Measurements from ENCODE around the gene SH2B2. TPM values are rescaled to one million over a fixed set of nuclear protein-coding genes. Genes with fewer than 3 reads are reported as not detected.
A peak's percentile ranks its signal among the peaks of the same experiment; 100 is the strongest.

SH2B2 gene
- total and polyA plus RNA-seq, 2 donors (not counting 1 experiment from before 2014, with no cell fraction given): 0.18 to 2.0 TPM

DNA sequence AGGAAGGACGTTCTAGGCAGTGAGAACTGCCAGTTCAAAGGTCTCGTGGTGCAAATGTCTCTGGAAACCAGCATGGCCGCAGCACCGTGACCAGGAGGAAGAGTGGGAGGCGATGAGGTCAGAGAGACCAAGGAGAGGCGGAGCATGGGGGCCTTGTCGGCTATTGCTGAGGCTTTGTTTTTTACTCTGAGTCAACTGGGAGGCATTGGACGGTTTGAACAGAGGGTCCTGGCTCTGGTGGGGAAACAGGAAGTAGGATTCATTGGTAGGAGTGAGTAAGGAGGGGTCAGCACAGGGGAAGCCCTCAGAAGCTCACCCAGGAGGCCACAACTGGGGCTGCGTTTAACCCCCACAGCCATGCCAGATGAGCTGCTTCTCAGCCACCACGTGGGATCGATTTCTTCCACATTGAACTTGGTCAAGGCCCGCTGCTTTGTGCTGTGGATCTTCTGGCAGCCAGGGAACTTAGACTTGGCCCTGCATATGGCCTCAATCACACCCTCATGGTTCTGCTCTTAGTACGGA lies 22.2 kb upstream of the SH2B2 start:
- H4K20me1 ChIP-seq (ENCODE audit: control insufficient read depth, extremely low read depth, insufficient read depth, low read length): no peaks in the 10 kb centered on the region
- no peak overlapping the region for H2AFZ ChIP-seq (ENCODE audit: low read length)
- no peaks in the 10 kb centered on the region for H3K27me3 ChIP-seq (ENCODE audit: control insufficient read depth, insufficient read depth, low read length)
- no peaks in the 10 kb centered on the region for H3K9me3 ChIP-seq (ENCODE audit: control insufficient read depth, insufficient read depth, low read depth, low read length)
- no peak overlapping the region for H3K9ac ChIP-seq (ENCODE audit: insufficient read depth, low read length)
- no peak overlapping the region for H3K27ac ChIP-seq (ENCODE audit: insufficient read depth, low read length)
- DNase-seq (ENCODE audit: low read depth in 2 of 2): peak; percentile 9 to 18
- no peaks in the 10 kb centered on the region for H3K36me3 ChIP-seq (ENCODE audit: control insufficient read depth, insufficient read depth, low read length)
- H3K4me2 ChIP-seq (ENCODE audit: extremely low read depth, insufficient read depth, low read length): no peak overlapping the region
- H3K4me1 ChIP-seq (ENCODE audit: control insufficient read depth, extremely low read depth, insufficient read depth, low read length): no peaks in the 10 kb centered on the region
- H3K79me2 ChIP-seq (ENCODE audit: control insufficient read depth, insufficient read depth, low read length): no peaks in the 10 kb centered on the region
- H3K4me3 ChIP-seq (replicated peaks in 1 of 4; ENCODE audit: control extremely low read depth in 1 of 4, insufficient read depth in 1 of 4, low read depth in 3 of 4, low read length in 4 of 4): no peak overlapping the region
- TF ChIP-seq, protein P1, sequence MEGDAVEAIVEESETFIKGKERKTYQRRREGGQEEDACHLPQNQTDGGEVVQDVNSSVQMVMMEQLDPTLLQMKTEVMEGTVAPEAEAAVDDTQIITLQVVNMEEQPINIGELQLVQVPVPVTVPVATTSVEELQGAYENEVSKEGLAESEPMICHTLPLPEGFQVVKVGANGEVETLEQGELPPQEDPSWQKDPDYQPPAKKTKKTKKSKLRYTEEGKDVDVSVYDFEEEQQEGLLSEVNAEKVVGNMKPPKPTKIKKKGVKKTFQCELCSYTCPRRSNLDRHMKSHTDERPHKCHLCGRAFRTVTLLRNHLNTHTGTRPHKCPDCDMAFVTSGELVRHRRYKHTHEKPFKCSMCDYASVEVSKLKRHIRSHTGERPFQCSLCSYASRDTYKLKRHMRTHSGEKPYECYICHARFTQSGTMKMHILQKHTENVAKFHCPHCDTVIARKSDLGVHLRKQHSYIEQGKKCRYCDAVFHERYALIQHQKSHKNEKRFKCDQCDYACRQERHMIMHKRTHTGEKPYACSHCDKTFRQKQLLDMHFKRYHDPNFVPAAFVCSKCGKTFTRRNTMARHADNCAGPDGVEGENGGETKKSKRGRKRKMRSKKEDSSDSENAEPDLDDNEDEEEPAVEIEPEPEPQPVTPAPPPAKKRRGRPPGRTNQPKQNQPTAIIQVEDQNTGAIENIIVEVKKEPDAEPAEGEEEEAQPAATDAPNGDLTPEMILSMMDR (conservative IDR thresholded peaks at IDR 0.05 in 1 of 2, IDR thresholded peaks at IDR 0.05 in 1 of 2; ENCODE audit: low read depth in 1 of 2, low read length in 2 of 2): no peak
- no peak for TF ChIP-seq EZH2 (IDR thresholded peaks at IDR 0.05; ENCODE audit: low read length, missing control alignments)

DNA sequence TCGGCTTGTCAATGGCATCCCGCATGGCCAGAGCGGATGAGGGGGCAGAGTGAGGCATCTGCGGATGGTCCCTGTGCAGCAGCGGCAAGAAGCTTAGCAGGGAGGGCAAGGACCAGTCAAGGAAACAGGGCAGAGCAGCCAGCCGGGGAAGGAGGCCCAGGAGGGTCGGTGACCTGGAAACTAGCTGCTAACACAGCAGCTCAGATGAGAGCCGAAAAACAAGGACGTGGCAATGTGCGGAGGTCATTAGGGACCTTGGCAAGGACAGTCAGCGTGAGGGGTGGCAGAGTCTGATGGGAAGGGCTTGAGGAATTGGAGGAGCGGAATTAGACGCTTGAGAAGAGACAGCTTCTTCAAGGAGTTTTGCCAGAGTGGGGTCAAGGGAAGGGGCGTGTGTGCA lies 20.1 kb upstream of the SH2B2 start:
- TF ChIP-seq, protein P1 (conservative IDR thresholded peaks at IDR 0.05 in 1 of 2, IDR thresholded peaks at IDR 0.05 in 1 of 2; ENCODE audit: low read depth in 1 of 2, low read length in 2 of 2): no peak
- no peak for TF ChIP-seq EZH2 (IDR thresholded peaks at IDR 0.05; ENCODE audit: low read length, missing control alignments)
- Histone ChIP-seq H3K27me3 (ENCODE audit: control insufficient read depth, insufficient read depth, low read length) (no peaks in the 10 kb centered on the region), H3K4me1 (ENCODE audit: control insufficient read depth, extremely low read depth, insufficient read depth, low read length) (no peaks in the 10 kb centered on the region), H3K36me3 (ENCODE audit: control insufficient read depth, insufficient read depth, low read length) (no peaks in the 10 kb centered on the region), H3K79me2 (ENCODE audit: control insufficient read depth, insufficient read depth, low read length) (no peaks in the 10 kb centered on the region), H3K9me3 (ENCODE audit: control insufficient read depth, insufficient read depth, low read depth, low read length) (no peaks in the 10 kb centered on the region), H3K4me2 (ENCODE audit: extremely low read depth, insufficient read depth, low read length) (no peak overlapping the region), H2AFZ (ENCODE audit: low read length) (no peak overlapping the region), H4K20me1 (ENCODE audit: control insufficient read depth, extremely low read depth, insufficient read depth, low read length) (no peaks in the 10 kb centered on the region), H3K4me3 (replicated peaks in 1 of 4; ENCODE audit: control extremely low read depth in 1 of 4, insufficient read depth in 1 of 4, low read depth in 3 of 4, low read length in 4 of 4) (no peak overlapping the region), H3K9ac (ENCODE audit: insufficient read depth, low read length) (no peak overlapping the region), H3K27ac (ENCODE audit: insufficient read depth, low read length) (no peak overlapping the region)
- no peak for DNase-seq (ENCODE audit: low read depth in 2 of 2)

DNA sequence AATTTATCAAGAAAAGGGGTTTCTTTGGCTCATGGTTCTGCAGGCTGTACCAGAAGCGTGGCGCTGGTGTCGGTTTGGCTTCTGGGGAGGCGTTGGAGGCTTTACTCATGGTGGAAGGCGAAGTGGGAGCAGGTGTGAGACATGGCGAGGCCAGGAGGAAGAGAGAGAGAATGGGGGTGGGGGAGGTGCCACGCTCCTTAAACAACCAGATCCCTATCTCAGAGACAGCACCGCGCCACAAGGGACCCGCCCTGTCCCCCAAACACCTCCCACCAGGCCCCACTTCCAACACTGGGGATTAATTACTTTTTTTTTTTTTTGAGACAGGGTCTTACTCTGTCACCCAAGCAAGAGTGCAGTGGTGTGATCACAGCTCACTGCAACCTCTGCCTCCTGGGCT lies 18.0 kb upstream of the SH2B2 start:
- TF ChIP-seq EZH2 (IDR thresholded peaks at IDR 0.05; ENCODE audit: low read length, missing control alignments): no peak
- TF ChIP-seq, protein P1 (conservative IDR thresholded peaks at IDR 0.05 in 1 of 2, IDR thresholded peaks at IDR 0.05 in 1 of 2; ENCODE audit: low read depth in 1 of 2, low read length in 2 of 2): no peak
- Histone ChIP-seq H3K4me3 (replicated peaks in 1 of 4; ENCODE audit: control extremely low read depth in 1 of 4, insufficient read depth in 1 of 4, low read depth in 3 of 4, low read length in 4 of 4) (no peak overlapping the region), H3K4me1 (ENCODE audit: control insufficient read depth, extremely low read depth, insufficient read depth, low read length) (peaks cover 7% of the 10 kb centered on the region), H3K4me2 (ENCODE audit: extremely low read depth, insufficient read depth, low read length) (no peak overlapping the region), H3K9me3 (ENCODE audit: control insufficient read depth, insufficient read depth, low read depth, low read length) (no peaks in the 10 kb centered on the region), H3K9ac (ENCODE audit: insufficient read depth, low read length) (no peak overlapping the region), H3K79me2 (ENCODE audit: control insufficient read depth, insufficient read depth, low read length) (no peaks in the 10 kb centered on the region), H3K36me3 (ENCODE audit: control insufficient read depth, insufficient read depth, low read length) (no peaks in the 10 kb centered on the region), H2AFZ (ENCODE audit: low read length) (no peak overlapping the region), H3K27me3 (ENCODE audit: control insufficient read depth, insufficient read depth, low read length) (no peaks in the 10 kb centered on the region), H3K27ac (ENCODE audit: insufficient read depth, low read length) (no peak overlapping the region), H4K20me1 (ENCODE audit: control insufficient read depth, extremely low read depth, insufficient read depth, low read length) (no peaks in the 10 kb centered on the region)
- DNase-seq (ENCODE audit: low read depth in 2 of 2): no peak

All from fibroblast of lung (primary cell).